Fibroblast of skin of left quadriceps (primary cell): ENCODE results near the gene FCHO2.
A peak's percentile ranks its signal among the peaks of the same experiment; 100 is the strongest.

ENCODE experiments used
- DNase-seq, 2 experiments: peaks; one replicate each; pipeline ENCODE4 v3.0.0-alpha.2; 2013; ENCODE audit warnings: low read depth in 2 of 2

Gene FCHO2

GRCh38 chr5:73114044-73114688 is 158.3 kb downstream of the FCHO2 start:
- no peak for DNase-seq

- DNase-seq, result peak; percentile 95
Measured at GRCh38 chr5:73115399-73116051, 159.7 kb downstream of the FCHO2 start.

GRCh38 chr5:73116506-73116905 is 160.7 kb downstream of the FCHO2 start:
- no peak for DNase-seq

GRCh38 chr5:73117088-73117740 is 161.4 kb downstream of the FCHO2 start:
- no peak for DNase-seq

- no peak for DNase-seq
Measured at GRCh38 chr5:73118391-73118973, 162.6 kb downstream of the FCHO2 start.

- no peak for DNase-seq
Measured at GRCh38 chr5:73119451-73120157, 163.8 kb downstream of the FCHO2 start.

- DNase-seq, result no peak
Measured at GRCh38 chr5:73120222-73121118, 164.6 kb downstream of the FCHO2 start, which contains the start of gene TMEM171. Gene TMEM171 (plus strand): TSS chr5:73120575. CDS start chr5:73123374, 2,799 bp downstream.

GRCh38 chr5:73121119-73121463 is 165.2 kb downstream of the FCHO2 start:
- DNase-seq, result no peak

GRCh38 chr5:73122875-73123810 is 167.3 kb downstream of the FCHO2 start:
- DNase-seq, result peak; percentile 39 to 40

GRCh38 chr5:73125289-73125688 is 169.4 kb downstream of the FCHO2 start:
- no peak for DNase-seq

GRCh38 chr5:73126381-73126780 is 170.5 kb downstream of the FCHO2 start:
- no peak for DNase-seq

GRCh38 chr5:73126957-73127356 is 171.1 kb downstream of the FCHO2 start:
- no peak for DNase-seq

GRCh38 chr5:73129143-73129542 is 173.3 kb downstream of the FCHO2 start:
- no peak for DNase-seq

- DNase-seq, result no peak
Measured at GRCh38 chr5:73130811-73131210, 175.0 kb downstream of the FCHO2 start.

- DNase-seq, result no peak
Measured at GRCh38 chr5:73131711-73132425, 176.0 kb downstream of the FCHO2 start.

GRCh38 chr5:73132759-73133158 is 176.9 kb downstream of the FCHO2 start:
- no peak for DNase-seq

GRCh38 chr5:73135021-73135420 is 179.2 kb downstream of the FCHO2 start:
- DNase-seq, result no peak

GRCh38 chr5:73135429-73136054 is 179.7 kb downstream of the FCHO2 start:
- peak; percentile 42 to 47 for DNase-seq

GRCh38 chr5:73136055-73136562 is 180.3 kb downstream of the FCHO2 start:
- no peak for DNase-seq
